Right kidney (tissue), 1 donor: ENCODE results near the gene EXOC4.
"Not testable (repeated sequence)": the region's sequence is repeated elsewhere in the genome, so short reads cannot be mapped to it uniquely, and the experiment has no call there.

Experiments used
- DNase-seq: peaks from one replicate; pipeline ENCODE4 v3.0.0-alpha.2; 2016

The EXOC4 gene

DNA sequence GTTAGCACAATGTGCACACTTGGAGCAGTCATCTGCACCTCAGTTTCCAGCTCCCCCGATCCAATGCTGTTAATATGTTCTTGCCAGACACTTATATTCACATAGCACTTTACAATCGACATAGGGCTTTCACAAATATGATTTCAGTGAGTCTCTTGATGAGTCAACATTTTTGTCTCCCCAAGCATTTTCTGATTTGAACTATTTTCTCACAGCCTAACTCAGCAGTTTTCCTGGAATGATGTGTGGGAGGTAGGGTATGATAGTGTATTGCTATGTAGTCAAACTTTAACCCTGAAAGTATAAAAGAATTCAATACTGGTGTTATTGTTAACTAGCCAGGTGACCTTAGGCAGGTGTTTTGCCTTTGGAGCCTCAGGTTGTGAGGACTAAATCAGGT lies 791.8 kb downstream of the EXOC4 start:
- no peak for DNase-seq

DNA sequence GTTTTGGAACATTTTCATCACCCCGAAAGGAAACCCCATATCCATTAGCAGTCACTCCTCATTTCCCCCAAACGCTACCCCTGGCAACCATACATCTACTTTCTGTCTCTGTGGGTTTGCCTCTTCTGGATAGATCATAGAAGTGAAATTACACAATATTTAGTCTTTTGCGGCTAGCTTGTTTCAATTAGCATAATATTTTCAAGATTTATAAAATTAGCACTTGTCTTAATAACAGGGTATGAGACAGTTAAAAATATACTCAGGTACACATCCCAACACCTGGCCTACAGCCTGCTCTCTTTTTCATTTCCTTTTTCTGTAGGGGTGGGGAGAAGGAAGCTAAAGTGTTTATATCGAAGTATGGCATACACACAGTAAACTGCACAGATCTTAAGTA lies 792.8 kb downstream of the EXOC4 start:
- no peak for DNase-seq

DNA sequence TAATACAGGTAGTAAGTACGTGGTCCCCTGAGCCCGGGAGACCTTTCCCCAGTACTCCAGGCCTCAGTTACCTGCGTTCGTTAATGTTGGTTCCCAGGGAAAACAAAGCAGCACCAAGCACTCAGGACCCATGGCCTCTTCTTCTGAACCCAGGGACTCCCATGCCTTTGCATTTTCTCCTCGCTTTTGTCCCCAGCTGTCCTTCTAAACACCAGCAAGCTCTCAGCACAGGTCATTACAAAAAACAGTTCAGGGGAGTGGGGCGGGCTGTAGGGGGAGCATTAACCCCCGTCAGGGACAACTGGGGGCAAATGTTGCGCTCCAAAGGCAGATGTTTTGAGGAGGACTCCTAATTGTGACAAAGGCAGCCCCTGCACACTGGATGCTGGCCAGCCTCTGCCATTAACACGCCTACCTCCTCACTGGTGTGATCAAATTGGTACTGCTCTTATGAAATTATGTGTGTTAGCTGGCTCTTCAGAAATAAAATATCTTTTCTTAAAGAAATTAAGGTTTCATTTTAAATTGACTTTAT lies 793.8 kb downstream of the EXOC4 start:
- DNase-seq = no peak

DNA sequence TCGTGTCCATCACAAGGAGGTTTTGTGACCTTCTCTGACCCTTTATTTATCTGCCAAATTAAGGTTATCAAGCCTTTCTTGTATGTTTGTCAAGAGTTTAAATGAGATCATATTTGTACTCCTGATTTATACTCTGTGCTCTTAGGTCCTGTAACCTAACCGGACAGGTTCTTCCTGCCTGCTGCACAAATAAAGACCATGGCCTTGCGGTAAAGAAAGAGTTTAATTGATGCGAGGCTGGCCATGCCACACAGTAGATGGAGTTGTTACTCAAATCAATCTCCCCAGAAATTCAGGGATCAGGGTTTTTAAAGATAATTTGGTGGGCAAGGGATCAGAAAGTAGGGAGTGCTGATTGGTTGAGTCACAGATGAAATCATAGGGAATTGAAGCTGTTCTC lies 794.8 kb downstream of the EXOC4 start:
- no peak for DNase-seq

- DNase-seq = no peak
Measured at GRCh38 chr7:134048166-134048565, 795.3 kb downstream of the EXOC4 start.

GRCh38 chr7:134051020-134051419 lies 798.1 kb downstream of the EXOC4 start:
- DNase-seq = no peak

GRCh38 chr7:134056816-134057215 lies 803.9 kb downstream of the EXOC4 start:
- DNase-seq = no peak

GRCh38 chr7:134058521-134058920 lies 805.6 kb downstream of the EXOC4 start:
- no peak for DNase-seq

GRCh38 chr7:134058980-134059379 lies 806.1 kb downstream of the EXOC4 start:
- no peak for DNase-seq

- no peak for DNase-seq
Measured at GRCh38 chr7:134059921-134060320, 807.0 kb downstream of the EXOC4 start.

DNA sequence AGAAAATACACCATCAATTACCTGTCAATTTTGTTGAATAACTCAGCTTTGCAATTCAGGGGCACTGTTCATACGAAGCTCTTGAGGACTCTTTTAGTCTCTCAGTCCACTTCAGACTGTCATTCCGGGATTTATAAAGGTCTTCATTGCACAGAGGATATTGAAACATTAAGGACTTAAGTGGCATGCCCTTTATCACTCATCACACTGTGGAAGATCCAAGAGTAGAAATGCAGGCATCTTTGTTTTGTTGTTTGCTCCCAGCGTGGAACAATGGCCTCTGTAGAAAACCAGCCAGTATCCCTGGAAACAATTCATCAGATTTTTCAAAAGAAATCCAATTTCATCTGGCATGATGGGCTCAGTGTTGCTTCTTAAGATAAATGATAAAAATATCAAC lies 808.0 kb downstream of the EXOC4 start:
- DNase-seq = no peak

- no peak for DNase-seq
Measured at GRCh38 chr7:134062460-134062859, 809.6 kb downstream of the EXOC4 start.

DNA sequence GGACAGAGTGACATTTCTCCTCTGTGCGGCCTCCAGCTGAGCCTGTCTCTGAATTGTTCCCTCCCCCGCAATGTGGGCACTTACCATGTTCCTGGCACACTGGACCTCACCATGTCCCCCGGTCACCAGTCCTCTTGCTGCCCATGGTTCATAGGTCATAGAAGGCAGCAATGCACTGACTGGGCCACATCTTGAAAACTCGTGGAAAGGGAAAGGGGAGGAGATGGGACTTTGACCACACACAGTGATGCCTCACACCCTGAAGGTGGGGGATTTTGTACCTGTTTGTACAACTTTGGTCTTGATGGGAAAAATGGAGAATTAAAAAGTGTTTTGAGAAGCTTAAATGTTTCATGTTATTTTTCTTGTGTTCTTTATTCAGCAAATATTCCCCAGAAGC lies 812.5 kb downstream of the EXOC4 start:
- DNase-seq = no peak

- no peak for DNase-seq
Measured at GRCh38 chr7:134067164-134067563, 814.3 kb downstream of the EXOC4 start.

- no peak for DNase-seq
Measured at GRCh38 chr7:134068670-134069069, 815.8 kb downstream of the EXOC4 start.

GRCh38 chr7:134069187-134069586 lies 816.3 kb downstream of the EXOC4 start:
- no peak for DNase-seq

DNA sequence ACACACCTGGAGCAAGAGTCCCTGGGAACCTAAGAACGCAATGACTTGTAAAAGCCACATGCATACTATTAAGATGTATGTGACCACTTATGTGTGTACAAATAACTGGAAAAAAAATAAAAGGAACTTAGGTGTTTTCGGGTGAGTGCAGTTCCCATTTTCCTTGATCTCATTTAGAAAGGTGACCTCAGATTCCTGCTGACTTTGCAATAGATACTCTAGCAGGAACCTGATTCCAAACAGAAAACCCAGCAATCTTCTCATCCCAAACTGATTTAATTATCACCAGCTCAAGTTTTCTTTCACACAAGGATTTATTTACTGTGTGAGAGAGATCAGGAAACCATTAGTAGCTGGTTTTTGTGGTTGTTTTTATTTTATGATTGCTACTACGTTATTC lies 817.8 kb downstream of the EXOC4 start:
- DNase-seq = no peak

DNA sequence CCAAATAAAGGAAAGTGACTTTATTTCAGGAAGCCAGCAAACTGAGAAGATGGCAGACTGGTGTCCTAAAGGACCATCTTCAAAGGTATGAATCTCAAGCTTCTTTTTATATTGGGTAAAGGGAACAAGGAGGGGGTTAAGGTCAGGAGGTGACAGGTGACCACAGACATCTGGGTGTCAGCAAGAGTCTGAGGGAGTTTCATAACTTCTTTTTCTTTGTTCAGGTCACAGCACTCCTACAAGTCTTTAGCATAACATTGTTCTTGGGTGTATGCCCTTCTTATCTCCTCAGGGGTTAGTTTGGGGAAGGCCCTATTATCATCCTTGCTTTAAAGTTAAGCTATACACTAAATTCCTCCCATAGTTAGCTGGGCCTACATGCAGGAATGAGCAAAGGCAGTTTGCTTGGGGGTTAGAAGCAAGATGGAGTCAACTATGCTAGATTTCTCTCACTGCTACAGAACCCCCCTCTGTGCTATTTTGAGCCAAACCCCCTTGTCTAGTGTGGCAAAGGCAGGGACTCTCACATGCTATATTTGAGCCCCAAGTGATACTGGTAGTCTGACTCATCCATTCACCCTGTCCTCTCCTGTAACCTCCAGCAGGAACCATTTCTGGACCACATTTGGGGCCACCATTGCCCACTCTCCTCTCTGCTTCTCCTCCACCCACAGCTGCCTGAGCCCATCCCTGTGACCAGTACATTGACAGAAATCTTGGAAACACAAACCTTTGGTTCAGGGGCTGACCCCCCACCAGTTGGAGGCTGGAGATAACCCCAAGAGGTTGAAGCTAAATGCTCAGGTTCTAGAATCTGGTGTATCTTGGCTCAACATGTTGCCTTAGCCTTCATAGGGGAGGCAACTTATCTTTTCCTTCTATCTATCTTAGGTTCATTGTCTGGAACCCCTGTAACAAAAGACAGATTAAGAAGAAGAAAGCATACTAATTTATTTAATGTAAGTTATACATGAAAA lies 818.8 kb downstream of the EXOC4 start:
- DNase-seq = no peak

- no peak for DNase-seq
Measured at GRCh38 chr7:134073276-134073675, 820.4 kb downstream of the EXOC4 start.

DNA sequence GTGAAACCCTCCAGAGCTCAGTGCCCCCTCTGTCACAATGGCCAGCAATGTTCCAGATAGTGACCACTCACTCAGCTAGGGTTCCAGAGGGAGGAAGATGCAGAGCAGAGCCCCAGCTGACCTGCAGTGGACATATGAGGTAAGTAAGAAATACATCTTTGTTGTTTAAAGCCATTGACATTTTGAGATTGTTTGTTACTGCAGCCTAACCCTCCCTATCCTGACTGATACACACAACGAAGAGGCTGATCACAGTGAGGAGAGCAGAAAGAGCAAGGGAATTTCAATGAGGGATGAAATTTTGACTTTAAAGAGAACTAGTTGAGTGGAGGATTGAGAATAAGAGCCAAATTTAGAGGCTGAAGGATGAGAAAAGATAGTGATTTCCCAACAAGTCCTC lies 822.9 kb downstream of the EXOC4 start:
- no peak for DNase-seq

DNA sequence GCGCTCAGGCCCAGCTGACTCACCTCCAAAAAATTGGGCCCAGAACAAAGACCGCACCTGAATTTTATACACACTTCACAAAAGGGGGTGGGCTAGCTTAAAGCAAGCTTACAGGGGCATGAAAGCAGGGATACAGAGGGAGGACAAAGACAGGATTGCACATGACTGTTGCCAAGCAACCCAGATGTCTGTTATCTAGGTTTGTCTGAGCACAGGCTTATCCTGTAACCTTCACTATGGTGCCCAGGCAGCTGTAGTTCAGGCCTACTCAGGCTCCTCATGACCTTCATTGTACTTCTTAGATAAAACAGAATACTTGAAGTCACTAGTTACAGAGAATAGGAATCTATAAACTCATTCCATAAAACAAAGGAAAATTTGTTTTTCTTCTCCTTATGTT lies 824.7 kb downstream of the EXOC4 start:
- not testable (repeated sequence) for DNase-seq

DNA sequence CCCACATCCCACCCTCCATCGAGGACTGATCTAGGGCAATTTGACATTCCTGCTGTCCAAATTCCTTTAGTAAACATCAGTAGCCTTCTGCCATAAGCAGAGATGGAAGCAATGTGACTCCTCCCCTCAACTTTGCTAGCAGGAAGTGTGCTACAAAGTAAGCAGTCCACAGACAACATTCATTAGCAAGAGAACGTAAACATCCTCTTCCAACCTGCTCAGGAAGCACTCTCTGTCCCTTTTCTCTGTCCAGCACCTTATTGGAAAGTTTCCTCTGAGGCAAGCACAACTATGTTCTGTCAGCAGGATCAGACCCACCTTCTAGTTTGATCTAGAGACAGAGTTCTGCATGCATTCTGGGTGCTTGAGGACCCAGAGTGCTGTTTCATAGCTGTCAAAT lies 826.1 kb downstream of the EXOC4 start:
- no peak for DNase-seq

- DNase-seq = no peak
Measured at GRCh38 chr7:134081695-134082094, 828.8 kb downstream of the EXOC4 start.
